NT2/D1 (cell line): Measurements from ENCODE around the gene ADH1C.
"Not testable (repeated sequence)": the region's sequence is repeated elsewhere in the genome, so short reads cannot be mapped to it uniquely, and the experiment has no call there.

ENCODE experiments used
- DNase-seq: peaks from one replicate; pipeline ENCODE4 v3.0.0-alpha.2; 2011; ENCODE audit warnings: low read depth, low spot score
- H3K27me3 ChIP-seq: 2 replicates; pipeline ENCODE4 v1.6.0; 2011; ENCODE audit warnings: mild to moderate bottlenecking; ENCODE audit not compliant: insufficient read length, insufficient read depth
- H3K36me3 ChIP-seq: 2 replicates; pipeline ENCODE4 v1.6.1; 2011; ENCODE audit warnings: mild to moderate bottlenecking, low read length, mixed read lengths; ENCODE audit not compliant: insufficient read depth, insufficient read length
- H3K4me1 ChIP-seq: 2 replicates; pipeline ENCODE4 v1.5.1; 2011; ENCODE audit not compliant: insufficient read depth, insufficient read length
- H3K4me3 ChIP-seq: 2 replicates; pipeline ENCODE4 v1.5.1; 2011; ENCODE audit warnings: low read depth; ENCODE audit not compliant: insufficient read length
- H3K9ac ChIP-seq: 2 replicates; pipeline ENCODE4 v1.6.0; 2011; ENCODE audit warnings: low read depth; ENCODE audit not compliant: insufficient read length
- H3K9me3 ChIP-seq: 2 replicates; pipeline ENCODE4 v1.5.1; 2011; ENCODE audit warnings: mild to moderate bottlenecking, low read length; ENCODE audit not compliant: insufficient read depth
- SUZ12 ChIP-seq: IDR thresholded peaks from 2 replicates; pipeline ENCODE4 v1.6.1; 2011; ENCODE audit not compliant: insufficient read length, insufficient read depth; ENCODE audit errors: extremely low read depth
- YY1 ChIP-seq: IDR thresholded peaks from 2 replicates; pipeline ENCODE4 v1.6.1; 2011; ENCODE audit not compliant: insufficient read length, insufficient read depth
- ZNF274 ChIP-seq: IDR thresholded peaks from 2 replicates; pipeline ENCODE4 v1.6.1; 2011; ENCODE audit warnings: mild to moderate bottlenecking, low read depth, low read length

ADH1C gene

DNA sequence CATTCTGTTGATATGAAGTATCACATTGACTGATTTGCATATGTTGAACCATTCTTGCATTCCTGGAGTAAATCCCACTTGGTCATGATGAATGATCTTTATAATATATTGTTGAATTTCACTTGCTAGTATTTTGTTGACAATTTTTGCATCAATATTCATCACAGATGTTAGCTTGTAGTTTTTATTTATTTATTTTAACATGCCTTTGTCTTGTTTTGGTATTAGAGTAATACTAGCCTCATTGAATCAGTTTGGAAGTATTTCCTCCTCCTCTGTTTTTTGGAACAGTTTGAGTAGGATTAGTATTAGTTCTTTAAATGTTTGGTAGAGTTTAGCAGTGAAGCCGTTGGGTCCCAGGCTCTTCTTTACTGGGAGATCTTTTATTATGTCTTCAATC, 13.9 kb upstream of the ADH1C start:
- DNase-seq, result no peak
- Histone ChIP-seq H3K27me3 (no peaks in the 10 kb centered on the region), H3K4me3 (no peak overlapping the region), H3K4me1 (no peaks in the 10 kb centered on the region), H3K9ac (no peak overlapping the region), H3K36me3 (no peaks in the 10 kb centered on the region), H3K9me3 (no peaks in the 10 kb centered on the region)
- no peak for TF ChIP-seq ZNF274
- TF ChIP-seq SUZ12, result no peak
- no peak for TF ChIP-seq YY1

DNA sequence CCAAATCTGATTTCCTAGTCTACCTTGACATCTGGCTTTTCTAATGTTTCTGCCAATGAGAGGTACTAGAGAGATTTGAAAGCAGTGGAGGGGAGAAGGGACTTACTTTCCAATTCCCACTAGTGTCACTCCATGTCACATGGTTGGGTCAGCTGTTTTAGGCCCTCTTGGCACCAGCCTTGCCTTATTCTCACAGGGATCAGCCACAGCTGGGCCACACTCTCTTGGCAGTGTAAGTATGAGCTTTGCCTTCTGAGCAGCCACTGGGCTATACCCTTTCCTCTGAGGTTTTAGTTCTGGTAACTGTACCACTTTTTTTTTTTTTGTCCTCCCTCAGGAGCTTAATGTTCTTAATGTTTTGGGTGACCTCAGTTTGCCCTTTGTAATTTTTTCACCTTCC, 10.2 kb upstream of the ADH1C start:
- no peak overlapping the region for H3K9ac ChIP-seq
- H3K27me3 ChIP-seq, result no peaks in the 10 kb centered on the region
- no peaks in the 10 kb centered on the region for H3K36me3 ChIP-seq
- peaks cover 9% of the 10 kb centered on the region; the same call in 1 of the 2 replicates for H3K9me3 ChIP-seq
- H3K4me3 ChIP-seq, result no peak overlapping the region
- TF ChIP-seq YY1 (no peak), SUZ12 (no peak), ZNF274 (no peak)
- no peaks in the 10 kb centered on the region for H3K4me1 ChIP-seq
- no peak for DNase-seq

DNA sequence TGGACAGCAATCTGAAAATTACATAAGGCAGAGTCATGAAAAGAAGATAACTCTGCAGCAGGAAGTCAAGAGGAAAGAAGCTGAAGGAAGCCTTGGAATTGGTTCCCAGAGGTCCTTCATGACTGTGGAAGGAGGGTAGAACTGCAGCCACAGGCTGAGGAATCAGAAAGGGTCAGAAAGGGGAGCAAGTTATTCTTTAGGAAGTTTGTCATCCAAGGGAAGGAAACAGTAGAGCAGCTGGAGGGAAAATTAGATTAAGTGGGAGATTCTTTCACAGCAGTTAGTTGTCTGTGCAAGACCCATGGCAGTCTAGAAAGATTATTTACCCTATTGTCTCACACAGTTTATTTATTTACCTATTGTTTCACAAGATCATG, 9.3 kb upstream of the ADH1C start:
- Histone ChIP-seq H3K36me3 (no peaks in the 10 kb centered on the region), H3K27me3 (no peaks in the 10 kb centered on the region), H3K4me3 (no peak overlapping the region), H3K9me3 (peaks cover 9% of the 10 kb centered on the region; the same call in 1 of the 2 replicates), H3K4me1 (no peaks in the 10 kb centered on the region), H3K9ac (no peak overlapping the region)
- no peak for DNase-seq
- TF ChIP-seq ZNF274 (no peak), YY1 (no peak), SUZ12 (no peak)

DNA sequence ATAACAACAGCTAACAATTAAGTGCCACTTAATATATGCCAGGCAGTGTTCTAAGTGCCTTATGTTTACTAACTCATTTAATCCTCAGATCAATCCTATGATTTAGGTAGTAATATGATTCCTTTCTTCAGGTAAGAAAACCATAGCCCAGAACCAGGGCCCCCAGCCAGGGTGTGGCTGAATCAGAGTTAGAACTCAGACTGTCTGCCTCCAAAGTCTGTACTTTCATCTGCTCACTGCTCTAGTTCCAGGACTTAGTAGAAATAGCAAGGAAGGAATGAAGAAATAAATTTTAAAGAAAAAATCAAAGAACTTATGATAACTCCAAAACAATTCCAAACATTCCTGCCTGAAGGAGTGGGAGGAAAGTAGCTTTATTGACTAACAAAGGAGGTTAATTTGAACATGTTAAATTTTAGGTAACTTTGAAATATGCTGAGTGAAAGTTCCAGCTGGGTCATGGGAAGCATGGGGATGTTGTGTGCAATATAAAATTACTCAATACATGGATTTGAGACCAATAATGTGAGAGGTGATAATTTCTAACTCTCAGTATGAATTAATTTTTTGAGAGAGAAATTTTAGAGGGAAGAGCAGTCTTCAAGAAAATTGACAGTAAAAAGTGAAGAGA, 8.8 kb upstream of the ADH1C start:
- no peaks in the 10 kb centered on the region for H3K36me3 ChIP-seq
- H3K27me3 ChIP-seq, result no peaks in the 10 kb centered on the region
- peaks cover 9% of the 10 kb centered on the region; the same call in 1 of the 2 replicates for H3K9me3 ChIP-seq
- no peak overlapping the region for H3K4me3 ChIP-seq
- DNase-seq, result no peak
- no peak for TF ChIP-seq ZNF274
- TF ChIP-seq SUZ12, result no peak
- TF ChIP-seq YY1, result no peak
- no peaks in the 10 kb centered on the region for H3K4me1 ChIP-seq
- H3K9ac ChIP-seq, result no peak overlapping the region

DNA sequence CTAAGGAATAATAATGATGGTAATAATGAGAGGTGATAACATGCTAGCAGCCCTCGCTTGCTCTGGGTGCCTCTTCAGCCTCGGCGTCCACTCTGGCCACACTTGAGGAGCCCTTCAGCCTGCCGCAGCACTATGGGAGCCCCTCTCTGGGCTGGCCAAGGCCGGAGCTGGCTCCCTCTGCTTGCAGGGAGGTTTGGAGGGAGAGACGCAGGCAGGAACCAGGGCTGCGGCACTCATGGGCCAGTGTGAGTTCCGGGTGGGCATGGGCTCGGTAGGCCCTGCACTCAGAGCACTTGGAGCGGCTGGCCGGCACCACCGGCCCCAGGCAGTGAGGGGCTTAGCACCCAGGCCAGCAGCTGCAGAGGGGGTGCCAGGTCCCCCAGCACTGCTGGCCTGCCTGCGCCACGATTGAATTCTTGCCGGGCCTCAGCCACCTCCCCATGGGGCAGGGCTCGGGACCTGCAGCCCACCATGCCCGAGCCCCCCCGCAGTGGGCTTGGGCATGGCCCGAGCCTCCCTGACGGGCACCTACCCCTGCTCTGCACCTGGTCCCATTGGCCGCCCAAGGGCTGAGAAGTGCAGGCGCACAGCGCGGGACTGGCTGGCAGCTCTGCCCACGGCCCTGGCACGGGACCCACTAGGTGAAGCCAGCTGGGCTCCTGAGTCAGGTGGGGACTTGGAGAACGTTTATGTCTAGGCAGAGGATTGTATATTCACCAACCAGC, 7.1 kb upstream of the ADH1C start:
- no peaks in the 10 kb centered on the region for H3K36me3 ChIP-seq
- no peak overlapping the region for H3K4me3 ChIP-seq
- no peak for TF ChIP-seq ZNF274
- no peak overlapping the region for H3K9ac ChIP-seq
- H3K4me1 ChIP-seq, result no peaks in the 10 kb centered on the region
- no peaks in the 10 kb centered on the region for H3K27me3 ChIP-seq
- H3K9me3 ChIP-seq, result peaks cover 9% of the 10 kb centered on the region; the same call in 1 of the 2 replicates
- DNase-seq, result no peak

DNA sequence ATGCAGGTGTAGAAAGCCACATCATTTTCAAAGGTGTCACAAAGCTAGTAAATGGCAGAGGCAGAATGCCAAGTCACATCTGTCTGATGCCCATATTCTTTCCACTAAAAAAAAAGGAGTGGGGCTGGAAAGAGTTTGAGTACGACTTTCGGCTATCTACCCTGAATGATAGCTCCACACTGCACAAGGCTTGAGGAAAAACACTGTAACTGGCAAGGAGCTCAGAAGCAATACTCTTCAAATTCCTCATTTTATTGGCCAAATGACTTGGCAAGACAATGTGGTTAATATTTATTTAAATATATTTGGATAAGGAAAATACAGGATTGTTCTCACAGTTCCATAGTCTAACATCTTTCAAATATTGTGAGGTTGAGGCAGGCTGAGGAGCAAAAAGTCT, 5.4 kb upstream of the ADH1C start:
- H3K36me3 ChIP-seq, result no peaks in the 10 kb centered on the region
- no peaks in the 10 kb centered on the region for H3K27me3 ChIP-seq

DNA sequence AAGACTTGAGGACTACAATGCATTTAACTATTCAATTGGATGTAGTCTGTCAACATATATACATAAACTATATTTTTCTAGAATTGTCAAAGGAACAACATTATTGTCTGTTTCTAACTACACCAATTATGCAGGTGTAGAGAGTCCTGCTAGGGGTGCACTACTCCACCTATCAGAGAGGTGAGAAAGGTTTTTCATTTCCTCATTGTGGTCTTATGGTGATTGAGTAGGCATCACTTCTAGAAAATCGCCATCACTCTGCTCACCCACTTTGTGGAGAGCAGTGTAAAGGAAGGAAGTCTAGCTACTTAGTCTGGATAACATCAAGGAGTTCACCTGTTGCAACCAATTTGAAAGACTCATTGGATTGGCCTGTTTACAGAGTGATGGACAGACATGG, 4.4 kb upstream of the ADH1C start:
- Histone ChIP-seq H3K4me3 (no peak overlapping the region), H3K4me1 (no peaks in the 10 kb centered on the region), H3K9me3 (peaks cover 9% of the 10 kb centered on the region; the same call in 1 of the 2 replicates), H3K36me3 (no peaks in the 10 kb centered on the region), H3K9ac (no peak overlapping the region), H3K27me3 (no peaks in the 10 kb centered on the region)
- DNase-seq, result no peak
- no peak for TF ChIP-seq YY1
- no peak for TF ChIP-seq SUZ12

More for the DNA sequence above, 5.4 kb upstream of the ADH1C start:
- no peak overlapping the region for H3K4me3 ChIP-seq
- H3K9me3 ChIP-seq, result peaks cover 9% of the 10 kb centered on the region; the same call in 1 of the 2 replicates
- H3K9ac ChIP-seq, result no peak overlapping the region
- no peak for DNase-seq
- no peak for TF ChIP-seq SUZ12
- no peak for TF ChIP-seq ZNF274
- TF ChIP-seq YY1, result no peak
- H3K4me1 ChIP-seq, result no peaks in the 10 kb centered on the region

DNA sequence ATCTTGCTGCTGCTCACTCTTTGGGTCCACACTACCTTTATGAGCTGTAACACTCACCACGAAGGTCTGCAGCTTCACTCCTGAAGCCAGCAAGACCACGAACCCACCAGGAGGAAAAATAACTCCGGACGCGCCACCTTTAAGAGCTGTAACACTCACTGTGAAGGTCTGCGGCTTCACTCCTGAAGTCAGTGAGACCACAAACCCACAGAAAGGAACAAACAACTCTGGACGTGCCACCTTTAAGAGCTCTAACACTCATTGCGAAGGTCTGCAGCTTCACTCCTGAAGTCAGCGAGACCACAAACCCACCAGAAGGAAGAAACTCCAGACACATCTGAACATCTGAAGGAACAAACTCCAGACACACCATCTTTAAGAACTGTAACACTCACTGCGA, 3.6 kb upstream of the ADH1C start:
- not testable (repeated sequence) for DNase-seq, H3K27me3 ChIP-seq, H3K4me1 ChIP-seq, H3K36me3 ChIP-seq, H3K9me3 ChIP-seq, H3K4me3 ChIP-seq, H3K9ac ChIP-seq
